IMR-90 (cell line): ENCODE measurements around the gene GRID1. TPM values are rescaled to one million over a fixed set of nuclear protein-coding genes. Genes with fewer than 3 reads are reported as not detected.

Experiments used
- ATAC-seq: fragments of 200-7000 bp; cut with Tn5 transposase; 2 replicates; pipeline ENCODE4 v1.9.1; 2020; ENCODE audit warnings: low read depth, mild to moderate bottlenecking, moderate library complexity
- BruUV-seq: library from RNA; stranded (reverse); fragments of 400-500 nt; replicated peaks from 2 replicates; lab custom pipeline; 2021; lab: Mats Ljungman, UMichigan
- CTCF ChIA-PET: fragments of 300-600 bp; formaldehyde crosslinking; extraction: SDS; loops from one replicate; lab custom pipeline; 2021; ENCODE audit warnings: antibody characterized with exemption; lab: Yijun Ruan, JAX
- POLR2A ChIA-PET: fragments of 300-600 bp; sonication (Branson Sonifier 250); formaldehyde crosslinking; loops from one replicate; lab custom pipeline; 2022; ENCODE audit warnings: antibody characterized with exemption; ENCODE audit not compliant: unreplicated experiment; lab: Charles Lee
- DNase-seq: peaks from one replicate; pipeline ENCODE4 v3.0.0; 2013
- H2AFZ ChIP-seq: replicated peaks from 2 replicates; pipeline ENCODE3; 2013; ENCODE audit warnings: low read length, mild to moderate bottlenecking; ENCODE audit not compliant: poor library complexity
- H2AK5ac ChIP-seq: 2 replicates; pipeline ENCODE4 v1.6.1; 2013; ENCODE audit warnings: low read depth, low read length, inconsistent platforms
- H2AK9ac ChIP-seq: replicated peaks from 2 replicates; pipeline ENCODE3; 2013; ENCODE audit warnings: mild to moderate bottlenecking, low read depth, low read length, moderate library complexity; ENCODE audit not compliant: poor library complexity
- H2BK120ac ChIP-seq: 2 replicates; pipeline ENCODE4 v1.6.1; 2013; ENCODE audit warnings: low read depth, low read length, inconsistent platforms
- H2BK15ac ChIP-seq: 3 replicates; pipeline ENCODE4 v1.6.1; 2013; ENCODE audit warnings: low read depth, low read length, inconsistent platforms
- H2BK20ac ChIP-seq: 2 replicates; pipeline ENCODE4 v1.6.1; 2013; ENCODE audit warnings: low read depth, mild to moderate bottlenecking, inconsistent platforms, low read length, moderate library complexity
- H2BK5ac ChIP-seq: 2 replicates; pipeline ENCODE4 v1.6.1; 2013; ENCODE audit warnings: mild to moderate bottlenecking, low read depth, low read length, inconsistent platforms; ENCODE audit not compliant: poor library complexity, severe bottlenecking
- H3K14ac ChIP-seq: replicated peaks from 2 replicates; pipeline ENCODE4 v1.6.1; 2013; ENCODE audit warnings: low read depth, low read length, inconsistent platforms
- H3K18ac ChIP-seq: 2 replicates; pipeline ENCODE4 v1.6.1; 2013; ENCODE audit warnings: low read depth, low read length, control low read depth
- H3K23ac ChIP-seq: 2 replicates; pipeline ENCODE4 v1.6.1; 2013; ENCODE audit warnings: low read depth, low read length, inconsistent platforms
- H3K27ac ChIP-seq: 2 replicates; pipeline ENCODE4 v1.5.1; 2013; ENCODE audit warnings: mild to moderate bottlenecking, control low read depth, low read length; ENCODE audit not compliant: insufficient read depth
- H3K27me3 ChIP-seq: 2 replicates; pipeline ENCODE4 v1.6.1; 2013; ENCODE audit warnings: low read length; ENCODE audit not compliant: control insufficient read depth, insufficient read depth
- H3K36me3 ChIP-seq: 2 replicates; pipeline ENCODE4 v1.6.1; 2013; ENCODE audit warnings: low read length, mixed read lengths; ENCODE audit not compliant: control insufficient read depth, insufficient read depth
- H3K4ac ChIP-seq: 2 replicates; pipeline ENCODE4 v1.6.1; 2013; ENCODE audit warnings: low read depth, low read length, inconsistent platforms
- H3K4me1 ChIP-seq: 2 replicates; pipeline ENCODE4 v1.6.1; 2013; ENCODE audit warnings: low read length, mixed read lengths; ENCODE audit not compliant: control insufficient read depth, insufficient read depth
- H3K4me2 ChIP-seq: 2 replicates; pipeline ENCODE4 v1.6.1; 2013; ENCODE audit warnings: low read depth, mild to moderate bottlenecking, control low read depth, low read length, moderate library complexity
- H3K4me3 ChIP-seq: 2 replicates; pipeline ENCODE4 v1.5.1; 2013; ENCODE audit warnings: low read depth, mild to moderate bottlenecking, control low read depth, low read length, moderate library complexity; ENCODE audit not compliant: insufficient read depth
- H3K56ac ChIP-seq: 2 replicates; pipeline ENCODE4 v1.6.1; 2013; ENCODE audit warnings: low read length, inconsistent platforms; ENCODE audit not compliant: insufficient read depth; ENCODE audit errors: extremely low read depth
- H3K79me1 ChIP-seq, 2 experiments: 2 replicates each; pipeline ENCODE4 v1.6.1; 2013; ENCODE audit warnings: low read length in 2 of 2, inconsistent platforms in 1 of 2, low read depth in 1 of 2
- H3K9ac ChIP-seq: 2 replicates; pipeline ENCODE4 v1.6.1; 2013; ENCODE audit warnings: low read depth, low read length, control low read depth
- H3K9me1 ChIP-seq: 2 replicates; pipeline ENCODE4 v1.6.1; 2013; ENCODE audit warnings: low read length, inconsistent platforms; ENCODE audit not compliant: insufficient read depth
- H3K9me3 ChIP-seq: 2 replicates; pipeline ENCODE4 v1.6.1; 2013; ENCODE audit warnings: low read length; ENCODE audit not compliant: control insufficient read depth, insufficient read depth
- H4K20me1 ChIP-seq: 2 replicates; pipeline ENCODE4 v1.6.1; 2013; ENCODE audit warnings: low read length, inconsistent platforms; ENCODE audit not compliant: insufficient read depth
- H4K5ac ChIP-seq: 2 replicates; pipeline ENCODE4 v1.6.1; 2013; ENCODE audit warnings: mild to moderate bottlenecking, low read depth, low read length, control low read depth
- H4K8ac ChIP-seq, 2 experiments: 2 replicates each; pipeline ENCODE4 v1.6.1; 2013; ENCODE audit warnings: low read depth in 2 of 2, low read length in 2 of 2, control low read depth in 1 of 2, inconsistent platforms in 1 of 2
- H4K91ac ChIP-seq: 2 replicates; pipeline ENCODE4 v1.6.1; 2013; ENCODE audit warnings: low read depth, low read length, inconsistent platforms; ENCODE audit not compliant: insufficient read depth
- BHLHE40 ChIP-seq: fragments of 150-350 bp; IDR thresholded peaks from 2 replicates; pipeline ENCODE4 v1.6.1; 2016; ENCODE audit warnings: mild to moderate bottlenecking, low read depth, low read length
- CEBPB ChIP-seq: IDR thresholded peaks from 2 replicates; pipeline ENCODE4 v1.6.1; 2012; ENCODE audit warnings: low read depth, low read length, improper control_type of control experiment
- CHD1 ChIP-seq: IDR thresholded peaks from 2 replicates; pipeline ENCODE4 v1.6.1; 2012; ENCODE audit warnings: low read depth, low read length, improper control_type of control experiment
- FOS ChIP-seq: fragments of 150-350 bp; IDR thresholded peaks from 2 replicates; pipeline ENCODE4 v1.6.1; 2016; ENCODE audit warnings: low read depth, low read length
- MAFK ChIP-seq: IDR thresholded peaks from 2 replicates; pipeline ENCODE4 v1.6.1; 2012; ENCODE audit warnings: low read depth, low read length, improper control_type of control experiment
- MAZ ChIP-seq: IDR thresholded peaks from 2 replicates; pipeline ENCODE4 v1.6.1; 2012; ENCODE audit warnings: low read depth, mild to moderate bottlenecking, low read length, improper control_type of control experiment, moderate library complexity, borderline replicate concordance
- MXI1 ChIP-seq: IDR thresholded peaks from 2 replicates; pipeline ENCODE4 v1.6.1; 2012; ENCODE audit warnings: low read depth, mild to moderate bottlenecking, low read length, moderate library complexity, borderline replicate concordance
- NFE2L2 ChIP-seq: fragments of 150-350 bp; IDR thresholded peaks from 2 replicates; pipeline ENCODE4 v1.6.1; 2016; ENCODE audit warnings: low read depth, mild to moderate bottlenecking, low read length
- POLR2A ChIP-seq: IDR thresholded peaks from 2 replicates; pipeline ENCODE4 v1.6.1; 2012; ENCODE audit warnings: mild to moderate bottlenecking, low read depth, low read length
- RAD21 ChIP-seq: IDR thresholded peaks from 2 replicates; pipeline ENCODE4 v1.6.1; 2012; ENCODE audit warnings: low read length, improper control_type of control experiment
- RCOR1 ChIP-seq: IDR thresholded peaks from 2 replicates; pipeline ENCODE4 v1.6.1; 2012; ENCODE audit warnings: mild to moderate bottlenecking, low read length, improper control_type of control experiment; ENCODE audit not compliant: insufficient replicate concordance
- RFX5 ChIP-seq: IDR thresholded peaks from 2 replicates; pipeline ENCODE4 v1.8.0; 2012; ENCODE audit warnings: low read depth, mild to moderate bottlenecking, low read length, moderate library complexity
- SMC3 ChIP-seq: fragments of 150-350 bp; IDR thresholded peaks from 2 replicates; pipeline ENCODE4 v1.6.1; 2016; ENCODE audit warnings: low read depth, mild to moderate bottlenecking, antibody characterized with exemption, low read length, moderate library complexity
- WGBS, 2 experiments: methylation state at CpG; one replicate each; pipeline versions ENCODE4 v1.1.5 to v1.1.7; 2013; ENCODE audit warnings: missing lambda C conversion rate in 2 of 2; ENCODE audit not compliant: insufficient read length in 1 of 2; ENCODE audit errors: extremely low coverage in 2 of 2; 5-methylcytosine and 5-hydroxymethylcytosine counted together
- dilution Hi-C: fragments of 300-500 bp; cut with HindIII; formaldehyde crosslinking; loops from one replicate; pipeline ENCODE4 v1.14.3; 2018; ENCODE audit warnings: low sequenced_read_pairs; ENCODE audit not compliant: unreplicated experiment
- in situ Hi-C: fragments of 300-500 bp; cut with MboI; formaldehyde crosslinking; loops from 3 replicates; pipeline ENCODE4 v1.14.3; 2019; ENCODE audit warnings: low sequenced_read_pairs, inconsistent platforms, mixed read lengths
- intact Hi-C: fragments of 100-400 bp; cut with micrococcal nuclease; formaldehyde crosslinking; loops from 2 replicates; pipeline ENCODE4 v1.10.0; 2022
- polyA plus RNA-seq, 3 experiments: library from polyadenylated mRNA; depleted of rRNA; stranded (reverse); fragments of >200 nt; gene quantifications; 2 replicates each; pipeline ENCODE4 v1.2.3, GENCODE V29; 2012; ENCODE audit warnings: low replicate concordance in 1 of 3
- total RNA-seq: library from RNA; depleted of rRNA; stranded (reverse); fragments of >200 nt; gene quantifications from 2 replicates; pipeline ENCODE4 v1.2.3, GENCODE V29; 2012
- TF ChIP-seq, protein P1 (sequence below): fragments of 150-350 bp; IDR thresholded peaks from 2 replicates; pipeline ENCODE4 v1.6.1; 2016; ENCODE audit warnings: low read depth, mild to moderate bottlenecking, low read length, moderate library complexity, borderline replicate concordance
- TF ChIP-seq, protein P2 (sequence below): fragments of 150-350 bp; IDR thresholded peaks from 2 replicates; pipeline ENCODE4 v1.6.1; 2017; ENCODE audit warnings: mild to moderate bottlenecking, antibody characterized with exemption, low read length, low read depth
- TF ChIP-seq, protein P3 (sequence below): conservative IDR thresholded peaks from 2 replicates; pipeline ENCODE4 v1.5.1; 2012; ENCODE audit warnings: mild to moderate bottlenecking, low read depth, low read length, improper control_type of control experiment

GRID1 gene
- total and polyA plus RNA-seq, 2 of the 4 experiments (the other 2 are of a cell fraction) = not detected

DNA sequence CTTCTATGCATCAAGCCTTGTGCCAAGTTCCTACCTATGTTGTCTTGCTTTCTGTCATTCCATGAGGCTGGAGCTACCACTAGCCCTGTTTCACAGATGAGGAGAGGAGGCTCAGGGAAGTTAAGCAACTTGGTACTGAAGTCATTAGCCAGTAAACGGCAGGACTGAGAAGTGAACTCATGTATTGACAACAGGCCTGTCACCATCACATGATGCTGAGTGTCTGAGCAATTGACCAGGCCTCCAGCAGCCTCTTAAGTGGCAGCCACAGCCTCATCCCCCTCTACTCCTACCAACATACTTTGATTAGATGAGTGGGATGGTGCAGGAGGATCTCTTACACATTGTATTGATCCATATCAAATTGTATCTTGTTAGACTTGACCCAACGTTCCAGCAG, 317.6 kb downstream of the GRID1 start:
- H4K5ac ChIP-seq = no peak overlapping the region
- H4K8ac ChIP-seq = no peak overlapping the region
- no peak overlapping the region for H3K23ac ChIP-seq
- no peak overlapping the region for H2BK5ac ChIP-seq
- no TSS peak for BruUV-seq
- H3K27me3 ChIP-seq = no peaks in the 10 kb centered on the region
- POLR2A ChIA-PET = no interaction called here
- no peaks in the 10 kb centered on the region for H3K4me1 ChIP-seq
- intact Hi-C loops = no loop called here
- H4K20me1 ChIP-seq = no peaks in the 10 kb centered on the region
- 50% methylated on average over 1 of the region's 2 CpGs; no CpG with 5 or more reads in 1 of the 2 experiments for WGBS, 2 experiments
- H3K9me1 ChIP-seq = no peaks in the 10 kb centered on the region
- no peaks in the 10 kb centered on the region for H3K79me1 ChIP-seq
- dilution Hi-C loops = no loop called here
- ATAC-seq (no peak), DNase-seq (no peak)
- no peak overlapping the region for H3K4me2 ChIP-seq
- no peak overlapping the region for H3K18ac ChIP-seq
- H2BK120ac ChIP-seq = no peak overlapping the region
- no peak overlapping the region for H3K9ac ChIP-seq
- H3K4ac ChIP-seq = no peak overlapping the region
- H4K91ac ChIP-seq = no peak overlapping the region
- no peak overlapping the region for H3K14ac ChIP-seq
- H2AFZ ChIP-seq = no peak overlapping the region
- TF ChIP-seq RAD21 (no peak), MAFK (no peak), RCOR1 (no peak), CEBPB (no peak), SMC3 (no peak), MXI1 (no peak), RFX5 (no peak), CHD1 (no peak), FOS (no peak), MAZ (no peak), POLR2A (no peak), BHLHE40 (no peak), NFE2L2 (no peak)
- TF ChIP-seq, protein P1, sequence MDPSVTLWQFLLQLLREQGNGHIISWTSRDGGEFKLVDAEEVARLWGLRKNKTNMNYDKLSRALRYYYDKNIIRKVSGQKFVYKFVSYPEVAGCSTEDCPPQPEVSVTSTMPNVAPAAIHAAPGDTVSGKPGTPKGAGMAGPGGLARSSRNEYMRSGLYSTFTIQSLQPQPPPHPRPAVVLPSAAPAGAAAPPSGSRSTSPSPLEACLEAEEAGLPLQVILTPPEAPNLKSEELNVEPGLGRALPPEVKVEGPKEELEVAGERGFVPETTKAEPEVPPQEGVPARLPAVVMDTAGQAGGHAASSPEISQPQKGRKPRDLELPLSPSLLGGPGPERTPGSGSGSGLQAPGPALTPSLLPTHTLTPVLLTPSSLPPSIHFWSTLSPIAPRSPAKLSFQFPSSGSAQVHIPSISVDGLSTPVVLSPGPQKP = no peak
- TF ChIP-seq, protein P2, sequence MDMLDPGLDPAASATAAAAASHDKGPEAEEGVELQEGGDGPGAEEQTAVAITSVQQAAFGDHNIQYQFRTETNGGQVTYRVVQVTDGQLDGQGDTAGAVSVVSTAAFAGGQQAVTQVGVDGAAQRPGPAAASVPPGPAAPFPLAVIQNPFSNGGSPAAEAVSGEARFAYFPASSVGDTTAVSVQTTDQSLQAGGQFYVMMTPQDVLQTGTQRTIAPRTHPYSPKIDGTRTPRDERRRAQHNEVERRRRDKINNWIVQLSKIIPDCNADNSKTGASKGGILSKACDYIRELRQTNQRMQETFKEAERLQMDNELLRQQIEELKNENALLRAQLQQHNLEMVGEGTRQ = no peak
- TF ChIP-seq, protein P3, sequence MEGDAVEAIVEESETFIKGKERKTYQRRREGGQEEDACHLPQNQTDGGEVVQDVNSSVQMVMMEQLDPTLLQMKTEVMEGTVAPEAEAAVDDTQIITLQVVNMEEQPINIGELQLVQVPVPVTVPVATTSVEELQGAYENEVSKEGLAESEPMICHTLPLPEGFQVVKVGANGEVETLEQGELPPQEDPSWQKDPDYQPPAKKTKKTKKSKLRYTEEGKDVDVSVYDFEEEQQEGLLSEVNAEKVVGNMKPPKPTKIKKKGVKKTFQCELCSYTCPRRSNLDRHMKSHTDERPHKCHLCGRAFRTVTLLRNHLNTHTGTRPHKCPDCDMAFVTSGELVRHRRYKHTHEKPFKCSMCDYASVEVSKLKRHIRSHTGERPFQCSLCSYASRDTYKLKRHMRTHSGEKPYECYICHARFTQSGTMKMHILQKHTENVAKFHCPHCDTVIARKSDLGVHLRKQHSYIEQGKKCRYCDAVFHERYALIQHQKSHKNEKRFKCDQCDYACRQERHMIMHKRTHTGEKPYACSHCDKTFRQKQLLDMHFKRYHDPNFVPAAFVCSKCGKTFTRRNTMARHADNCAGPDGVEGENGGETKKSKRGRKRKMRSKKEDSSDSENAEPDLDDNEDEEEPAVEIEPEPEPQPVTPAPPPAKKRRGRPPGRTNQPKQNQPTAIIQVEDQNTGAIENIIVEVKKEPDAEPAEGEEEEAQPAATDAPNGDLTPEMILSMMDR = no peak
- H3K4me3 ChIP-seq = no peak overlapping the region
- no peak overlapping the region for H3K56ac ChIP-seq
- in situ Hi-C loops = no loop called here
- peaks cover 7% of the 10 kb centered on the region for H3K9me3 ChIP-seq
- H2BK20ac ChIP-seq = no peak overlapping the region
- H2AK9ac ChIP-seq = no peak overlapping the region
- H2BK15ac ChIP-seq = no peak overlapping the region
- H3K36me3 ChIP-seq = no peaks in the 10 kb centered on the region
- H3K27ac ChIP-seq = no peak overlapping the region
- H2AK5ac ChIP-seq = no peak overlapping the region
- CTCF ChIA-PET = no interaction called here
